H9 (cell line): ENCODE data around the gene ABCC4. TPM values are rescaled to one million over a fixed set of nuclear protein-coding genes. Genes with fewer than 3 reads are reported as not detected.

ENCODE experiments used
- DNase-seq: peaks from one replicate; pipeline ENCODE4 v3.0.0-alpha.2; 2017
- H2AFZ ChIP-seq: one replicate; pipeline ENCODE4 v1.6.1; 2013; ENCODE audit warnings: mild to moderate bottlenecking, low read length, control low read depth, moderate library complexity
- H2AK5ac ChIP-seq: 2 replicates; pipeline ENCODE4 v1.6.1; 2013; ENCODE audit warnings: low read length, control low read depth, mixed read lengths; ENCODE audit not compliant: insufficient read length
- H2BK120ac ChIP-seq: one replicate; pipeline ENCODE4 v1.6.1; 2013; ENCODE audit warnings: low read depth, mild to moderate bottlenecking, low read length, control low read depth, inconsistent platforms; ENCODE audit not compliant: poor library complexity, severe bottlenecking
- H2BK12ac ChIP-seq: 2 replicates; pipeline ENCODE4 v1.6.1; 2013; ENCODE audit warnings: low read length, control low read depth, mixed read lengths, low read depth; ENCODE audit not compliant: insufficient read length
- H2BK15ac ChIP-seq: 2 replicates; pipeline ENCODE4 v1.6.1; 2013; ENCODE audit warnings: low read depth, low read length, control low read depth
- H2BK20ac ChIP-seq: one replicate; pipeline ENCODE4 v1.6.1; 2013; ENCODE audit warnings: low read depth, mild to moderate bottlenecking, low read length, control low read depth, inconsistent platforms; ENCODE audit not compliant: poor library complexity, severe bottlenecking
- H2BK5ac ChIP-seq: 2 replicates; pipeline ENCODE4 v1.6.1; 2013; ENCODE audit warnings: low read length, control low read depth, mixed read lengths; ENCODE audit not compliant: insufficient read length
- H3K14ac ChIP-seq: 2 replicates; pipeline ENCODE4 v1.6.1; 2013; ENCODE audit warnings: low read length, control low read depth; ENCODE audit not compliant: insufficient read depth
- H3K18ac ChIP-seq: 2 replicates; pipeline ENCODE4 v1.6.1; 2013; ENCODE audit warnings: low read depth, mild to moderate bottlenecking, mixed read lengths, low read length, control low read depth; ENCODE audit not compliant: insufficient read length
- H3K23ac ChIP-seq: 2 replicates; pipeline ENCODE4 v1.6.1; 2013; ENCODE audit warnings: low read length, control low read depth, mixed read lengths, low read depth; ENCODE audit not compliant: insufficient read length
- H3K23me2 ChIP-seq: 2 replicates; pipeline ENCODE4 v1.6.1; 2013; ENCODE audit warnings: low read depth, mild to moderate bottlenecking, mixed read lengths, low read length, control low read depth; ENCODE audit not compliant: insufficient read length, poor library complexity, severe bottlenecking
- H3K27ac ChIP-seq: 2 replicates; pipeline ENCODE4 v1.5.1; 2013; ENCODE audit warnings: low read length, control low read depth, mixed read lengths, low read depth; ENCODE audit not compliant: insufficient read length
- H3K27me3 ChIP-seq: 2 replicates; pipeline ENCODE4 v1.6.1; 2013; ENCODE audit warnings: low read length, control low read depth, inconsistent platforms; ENCODE audit not compliant: insufficient read depth
- H3K4ac ChIP-seq: 2 replicates; pipeline ENCODE4 v1.6.1; 2013; ENCODE audit warnings: low read depth, mild to moderate bottlenecking, control low read depth, inconsistent platforms, low read length, moderate library complexity
- H3K4me1 ChIP-seq: 2 replicates; pipeline ENCODE4 v1.6.1; 2013; ENCODE audit warnings: low read length, control low read depth, inconsistent platforms; ENCODE audit not compliant: insufficient read depth
- H3K4me2 ChIP-seq: 2 replicates; pipeline ENCODE4 v1.6.1; 2013; ENCODE audit warnings: low read length, control low read depth, mixed read lengths; ENCODE audit not compliant: insufficient read length, insufficient read depth
- H3K56ac ChIP-seq: 2 replicates; pipeline ENCODE4 v1.6.1; 2013; ENCODE audit warnings: low read depth, mild to moderate bottlenecking, mixed read lengths, low read length, control low read depth; ENCODE audit not compliant: insufficient read length
- H3K79me1 ChIP-seq: 2 replicates; pipeline ENCODE4 v1.6.1; 2013; ENCODE audit warnings: low read depth, mild to moderate bottlenecking, moderate library complexity, low read length, control low read depth, inconsistent platforms; ENCODE audit not compliant: insufficient read depth, poor library complexity, severe bottlenecking
- H3K79me2 ChIP-seq: 2 replicates; pipeline ENCODE4 v1.6.1; 2013; ENCODE audit warnings: low read length, control low read depth, inconsistent platforms; ENCODE audit not compliant: insufficient read depth
- H3K9ac ChIP-seq: 2 replicates; pipeline ENCODE4 v1.6.1; 2013; ENCODE audit warnings: low read length, control low read depth, mixed read lengths; ENCODE audit not compliant: insufficient read length; ENCODE audit errors: extremely low read depth
- H3K9me3 ChIP-seq: one replicate; pipeline ENCODE4 v1.6.1; 2013; ENCODE audit warnings: low read depth, low read length, inconsistent platforms; ENCODE audit not compliant: control insufficient read depth
- H3T11ph ChIP-seq: one replicate; pipeline ENCODE4 v1.6.1; 2013; ENCODE audit warnings: mild to moderate bottlenecking, low read length, control low read depth, inconsistent platforms
- H4K20me1 ChIP-seq: one replicate; pipeline ENCODE4 v1.6.1; 2013; ENCODE audit not compliant: control insufficient read depth, insufficient read length, insufficient read depth
- H4K5ac ChIP-seq: 2 replicates; pipeline ENCODE4 v1.6.1; 2013; ENCODE audit warnings: low read depth, mild to moderate bottlenecking, mixed read lengths, low read length, control low read depth; ENCODE audit not compliant: insufficient read length
- H4K8ac ChIP-seq: replicated peaks from 2 replicates; pipeline ENCODE4 v1.6.1; 2013; ENCODE audit warnings: low read length, control low read depth, mixed read lengths, low read depth; ENCODE audit not compliant: insufficient read length
- H4K91ac ChIP-seq: 2 replicates; pipeline ENCODE4 v1.6.1; 2013; ENCODE audit warnings: low read depth, mild to moderate bottlenecking, moderate library complexity, mixed read lengths, low read length, control low read depth; ENCODE audit not compliant: insufficient read length
- H3K27ac Mint-ChIP-seq, 3 experiments: 2 replicates in 2 of 3; 3 replicates in 1 of 3; pipeline ENCODE4 v1.8.0; 2020 to 2021; ENCODE audit warnings: mixed read lengths in 3 of 3, mild to moderate bottlenecking in 1 of 3, moderate library complexity in 1 of 3
- H3K27me3 Mint-ChIP-seq: 2 replicates; pipeline ENCODE4 v1.8.0; 2021; ENCODE audit warnings: low read depth, mild to moderate bottlenecking, moderate library complexity, mixed read lengths
- H3K36me3 Mint-ChIP-seq, 3 experiments: 2 replicates in 2 of 3; 3 replicates in 1 of 3; pipeline ENCODE4 v1.8.0; 2020 to 2021; ENCODE audit warnings: low read depth in 3 of 3, mixed read lengths in 3 of 3; ENCODE audit not compliant: insufficient read depth in 1 of 3
- H3K4me1 Mint-ChIP-seq, 2 experiments: 2 replicates each; pipeline ENCODE4 v1.8.0; 2020; ENCODE audit warnings: mixed read lengths in 2 of 2
- H3K4me3 Mint-ChIP-seq, 2 experiments: 2 replicates in 1 of 2; 3 replicates in 1 of 2; pipeline ENCODE4 v1.8.0; 2020 to 2021; ENCODE audit warnings: mild to moderate bottlenecking in 2 of 2, mixed read lengths in 2 of 2, moderate library complexity in 1 of 2
- H3K9me3 Mint-ChIP-seq, 2 experiments: 2 replicates in 1 of 2; 3 replicates in 1 of 2; pipeline ENCODE4 v1.8.0; 2020; ENCODE audit warnings: mild to moderate bottlenecking in 2 of 2, mixed read lengths in 2 of 2, moderate library complexity in 1 of 2
- WGBS: extraction: QIAGEN DNeasy Blood & Tissue Kit; methylation state at CpG from one replicate; pipeline ENCODE4 v1.1.7; 2013; ENCODE audit warnings: missing lambda C conversion rate, low lambda C conversion rate, mixed read lengths; ENCODE audit not compliant: insufficient read length; ENCODE audit errors: extremely low coverage; 5-methylcytosine and 5-hydroxymethylcytosine counted together
- total RNA-seq: library from RNA; stranded (reverse); gene quantifications from 2 replicates; pipeline ENCODE4 v1.2.1, GENCODE V29; 2021
- TF ChIP-seq, protein P1 (sequence below): fragments of 200-600 bp; sonication (generic); conservative IDR thresholded peaks from 3 replicates; pipeline ENCODE4 v1.8.0; 2021; ENCODE audit warnings: antibody characterized with exemption, mild to moderate bottlenecking

The ABCC4 gene
- total RNA-seq, 1 experiment from 2014 or later: 5.9 TPM

DNA sequence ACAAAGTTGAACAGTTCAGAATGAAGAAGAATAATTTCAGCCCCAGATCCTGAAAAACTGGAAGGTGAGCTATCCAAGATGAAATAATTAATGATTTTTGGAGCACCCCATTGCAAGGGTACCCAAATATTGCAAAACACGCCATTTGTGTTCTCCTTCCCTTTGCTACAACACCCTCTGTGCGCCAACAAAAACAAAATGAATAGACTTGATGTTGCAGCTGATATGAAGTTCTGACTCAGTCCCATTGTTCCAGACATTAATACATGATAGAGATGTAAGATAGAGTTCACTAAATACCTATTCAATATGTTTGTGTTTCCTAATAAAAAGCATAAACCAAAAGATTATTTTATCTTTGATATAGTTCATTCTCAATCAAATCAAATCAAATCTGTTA, 301.4 kb downstream of the ABCC4 start:
- Mint-ChIP-seq H3K9me3 (no peaks in the 10 kb centered on the region; a peak in 1 of 5 replicates), H3K27me3 (no peaks in the 10 kb centered on the region; the same call in 1 of the 2 replicates), H3K36me3 (no peaks in the 10 kb centered on the region), H3K4me3 (no peak overlapping the region), H3K27ac (no peak overlapping the region), H3K4me1 (peaks cover 49 to 51% of the 10 kb centered on the region in 2 experiments)
- H3K23ac ChIP-seq: no peak overlapping the region
- no CpG with 5 or more reads among the region's 2 CpGs for whole genome bisulfite sequencing
- H3K56ac ChIP-seq: no peak overlapping the region
- H3K9me3 ChIP-seq: no peaks in the 10 kb centered on the region
- no peak overlapping the region for H2AFZ ChIP-seq
- H3K4me2 ChIP-seq: no peak overlapping the region
- no peak overlapping the region for H3K14ac ChIP-seq
- no peak overlapping the region for H2BK5ac ChIP-seq
- TF ChIP-seq, protein P1, sequence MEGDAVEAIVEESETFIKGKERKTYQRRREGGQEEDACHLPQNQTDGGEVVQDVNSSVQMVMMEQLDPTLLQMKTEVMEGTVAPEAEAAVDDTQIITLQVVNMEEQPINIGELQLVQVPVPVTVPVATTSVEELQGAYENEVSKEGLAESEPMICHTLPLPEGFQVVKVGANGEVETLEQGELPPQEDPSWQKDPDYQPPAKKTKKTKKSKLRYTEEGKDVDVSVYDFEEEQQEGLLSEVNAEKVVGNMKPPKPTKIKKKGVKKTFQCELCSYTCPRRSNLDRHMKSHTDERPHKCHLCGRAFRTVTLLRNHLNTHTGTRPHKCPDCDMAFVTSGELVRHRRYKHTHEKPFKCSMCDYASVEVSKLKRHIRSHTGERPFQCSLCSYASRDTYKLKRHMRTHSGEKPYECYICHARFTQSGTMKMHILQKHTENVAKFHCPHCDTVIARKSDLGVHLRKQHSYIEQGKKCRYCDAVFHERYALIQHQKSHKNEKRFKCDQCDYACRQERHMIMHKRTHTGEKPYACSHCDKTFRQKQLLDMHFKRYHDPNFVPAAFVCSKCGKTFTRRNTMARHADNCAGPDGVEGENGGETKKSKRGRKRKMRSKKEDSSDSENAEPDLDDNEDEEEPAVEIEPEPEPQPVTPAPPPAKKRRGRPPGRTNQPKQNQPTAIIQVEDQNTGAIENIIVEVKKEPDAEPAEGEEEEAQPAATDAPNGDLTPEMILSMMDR: no peak
- no peak overlapping the region for H4K8ac ChIP-seq
- H2BK15ac ChIP-seq: no peak overlapping the region
- H3K79me1 ChIP-seq: no peaks in the 10 kb centered on the region
- H3K4ac ChIP-seq: no peak overlapping the region
- no peak overlapping the region for H3K27ac ChIP-seq
- no peaks in the 10 kb centered on the region for H3K23me2 ChIP-seq
- H4K91ac ChIP-seq: no peak overlapping the region
- no peak overlapping the region for H2BK12ac ChIP-seq
- H3K9ac ChIP-seq: no peak overlapping the region
- no peak overlapping the region for H3K18ac ChIP-seq
- DNase-seq: no peak
- peaks cover 7% of the 10 kb centered on the region; the same call in 1 of the 2 replicates for H3K4me1 ChIP-seq
- no peak overlapping the region for H2BK120ac ChIP-seq
- H3T11ph ChIP-seq: no peak overlapping the region
- H2BK20ac ChIP-seq: no peak overlapping the region
- no peak overlapping the region for H4K5ac ChIP-seq
- no peaks in the 10 kb centered on the region for H4K20me1 ChIP-seq
- no peaks in the 10 kb centered on the region for H3K79me2 ChIP-seq
- no peaks in the 10 kb centered on the region for H3K27me3 ChIP-seq
- no peak overlapping the region for H2AK5ac ChIP-seq
